DMS153 (cell line): ENCODE data around the gene MROH2A.

Source experiments
- DNase-seq: peaks from one replicate; lab custom pipeline; 2025; lab: John Stamatoyannopoulos, UW

Gene MROH2A

DNA sequence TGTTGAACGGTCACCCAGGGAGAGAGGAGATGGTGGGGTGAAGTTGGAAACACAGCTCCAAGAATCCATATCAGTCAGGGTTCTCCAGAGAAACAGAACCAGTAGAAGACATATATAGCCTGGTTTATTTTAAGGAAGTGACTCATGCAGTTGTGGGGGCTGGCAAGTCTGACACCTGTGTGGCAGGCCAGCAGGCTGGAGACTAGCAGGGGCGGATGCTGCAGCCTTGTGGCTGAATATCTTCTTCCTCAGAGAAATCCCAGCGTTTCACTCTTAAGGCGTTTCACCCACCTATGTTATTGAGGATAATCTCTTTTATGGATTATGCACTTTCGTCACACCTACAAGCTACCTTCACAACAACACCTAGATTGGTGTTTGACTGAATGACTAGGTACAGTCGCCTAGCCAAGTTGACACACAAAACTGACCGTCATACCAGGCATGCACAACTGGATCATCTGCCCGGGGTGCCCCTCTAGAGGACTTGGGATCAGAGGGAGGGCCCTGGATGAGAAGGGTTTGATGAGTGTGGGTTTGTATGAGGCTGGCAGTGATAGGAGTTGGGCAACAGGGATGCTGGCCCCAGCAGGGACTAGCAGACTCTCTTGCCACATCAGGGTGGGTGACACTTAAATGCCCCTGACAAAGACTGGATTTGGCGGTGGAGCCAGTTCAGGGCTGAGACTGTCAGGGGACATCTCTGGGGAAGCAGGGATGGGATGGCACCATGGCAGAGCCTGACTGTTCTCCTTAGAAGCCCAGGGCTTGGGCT is 23.4 kb downstream of the MROH2A start:
- no peak for DNase-seq

DNA sequence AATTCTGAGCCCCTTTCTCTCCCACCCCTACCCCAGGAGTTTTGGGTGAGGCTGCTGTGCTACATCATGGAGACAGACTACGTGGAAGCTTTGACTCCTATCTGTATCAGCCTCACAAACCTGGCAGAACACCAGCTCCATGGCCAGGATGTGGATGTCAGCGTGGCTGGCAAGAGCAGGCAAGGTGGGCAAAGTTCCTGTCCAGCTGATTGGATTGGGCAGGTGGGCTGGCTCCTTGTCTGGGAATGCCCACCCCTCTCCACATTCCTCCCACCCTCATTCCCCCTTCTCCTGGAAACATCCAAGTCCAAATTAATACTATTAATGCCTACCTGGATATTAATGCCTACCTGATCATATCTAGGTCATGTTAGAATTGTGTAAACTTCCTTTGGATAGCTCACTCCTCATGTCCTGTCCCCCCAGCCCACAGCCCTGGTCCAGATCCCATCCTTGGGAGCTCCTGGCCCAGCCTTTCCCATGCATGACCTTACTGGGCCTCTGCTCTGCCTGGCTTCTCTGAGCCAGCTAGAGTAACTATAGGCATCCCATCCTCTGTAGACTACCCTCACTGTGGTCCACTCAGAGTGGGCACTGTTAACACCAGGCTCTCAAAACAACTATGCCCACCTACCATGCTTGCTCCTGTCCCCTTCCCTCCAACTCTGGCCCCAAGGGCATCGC is 24.1 kb downstream of the MROH2A start:
- no peak for DNase-seq

DNA sequence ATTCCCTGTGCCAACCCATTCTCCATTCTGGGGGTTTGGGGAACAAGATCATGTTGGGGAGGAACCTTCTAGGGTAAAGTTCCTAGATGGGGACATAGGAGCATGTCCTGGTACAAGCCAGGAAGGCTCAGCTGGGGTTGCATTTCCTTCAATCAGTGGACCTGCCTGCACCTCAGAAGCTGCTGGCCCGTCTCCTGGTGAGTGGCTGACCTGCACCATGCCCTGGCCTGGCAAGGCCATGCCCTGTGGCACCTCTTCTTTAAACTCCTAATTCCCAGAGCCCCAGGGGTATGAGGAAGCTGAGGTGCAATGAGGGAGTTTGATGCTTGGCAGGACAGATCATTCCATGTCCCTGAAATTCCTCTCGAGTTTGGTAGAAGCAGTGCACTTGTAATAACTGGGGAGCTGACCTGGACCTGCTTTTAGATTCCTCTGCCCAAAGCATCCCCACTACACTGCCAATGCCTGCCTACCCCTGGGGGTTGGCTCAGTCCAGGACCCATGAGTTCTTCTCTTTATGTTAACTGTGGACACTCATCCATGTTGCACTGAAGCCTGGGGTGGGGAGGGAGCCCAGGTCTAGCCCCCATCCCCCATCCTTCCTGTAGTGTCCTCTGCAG is 25.3 kb downstream of the MROH2A start:
- DNase-seq = no peak

DNA sequence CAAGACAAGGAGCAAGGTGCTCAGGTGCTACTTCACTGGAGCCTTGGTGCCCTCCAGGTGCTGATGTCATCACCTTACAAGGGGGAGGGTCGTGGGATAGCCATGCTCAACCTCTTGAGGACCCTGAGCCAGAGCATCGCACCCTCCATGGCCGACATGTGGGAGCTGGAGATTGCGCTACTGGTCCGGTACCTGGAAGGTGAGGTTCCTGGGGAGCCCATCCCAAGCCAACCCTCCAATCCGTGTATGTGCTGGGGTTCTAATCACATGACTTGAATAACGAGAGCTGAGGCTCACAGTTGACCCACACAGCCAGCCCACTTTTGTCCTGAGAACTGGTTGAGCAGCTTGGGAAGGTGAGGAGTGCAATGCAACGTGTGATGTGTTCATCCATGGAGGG is 25.9 kb downstream of the MROH2A start:
- no peak for DNase-seq

DNA sequence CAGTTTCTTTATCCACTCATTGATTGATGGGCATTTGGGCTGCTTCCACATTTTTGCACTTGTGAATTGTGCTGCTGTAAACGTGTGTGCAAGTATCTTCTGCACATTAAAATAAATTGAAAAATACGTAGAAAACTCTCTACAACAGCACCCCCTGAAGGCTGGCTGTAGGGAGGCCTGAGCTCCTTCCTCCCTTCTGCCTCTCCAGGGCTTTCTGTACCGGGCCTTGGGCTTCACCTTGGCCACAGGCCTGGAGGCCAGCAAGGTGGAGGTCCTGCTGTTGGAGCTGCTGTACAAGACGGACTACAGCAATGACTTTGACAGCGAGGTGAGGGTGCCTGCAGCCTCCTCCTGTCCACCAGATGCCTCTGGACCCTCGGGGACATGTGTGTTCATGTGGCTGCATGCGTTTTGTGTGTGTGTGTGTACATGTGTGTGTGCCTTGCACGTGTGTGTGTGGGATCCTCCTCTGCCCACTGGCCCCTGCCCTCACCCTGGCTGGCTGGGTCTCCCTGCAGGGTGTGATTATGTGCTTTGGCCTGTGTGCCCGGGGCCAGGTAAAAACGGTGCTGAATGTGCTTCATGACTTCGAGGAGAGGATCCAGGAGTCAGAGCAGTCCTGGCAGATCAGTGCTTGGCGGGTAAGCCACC is 29.2 kb downstream of the MROH2A start:
- no peak for DNase-seq

DNA sequence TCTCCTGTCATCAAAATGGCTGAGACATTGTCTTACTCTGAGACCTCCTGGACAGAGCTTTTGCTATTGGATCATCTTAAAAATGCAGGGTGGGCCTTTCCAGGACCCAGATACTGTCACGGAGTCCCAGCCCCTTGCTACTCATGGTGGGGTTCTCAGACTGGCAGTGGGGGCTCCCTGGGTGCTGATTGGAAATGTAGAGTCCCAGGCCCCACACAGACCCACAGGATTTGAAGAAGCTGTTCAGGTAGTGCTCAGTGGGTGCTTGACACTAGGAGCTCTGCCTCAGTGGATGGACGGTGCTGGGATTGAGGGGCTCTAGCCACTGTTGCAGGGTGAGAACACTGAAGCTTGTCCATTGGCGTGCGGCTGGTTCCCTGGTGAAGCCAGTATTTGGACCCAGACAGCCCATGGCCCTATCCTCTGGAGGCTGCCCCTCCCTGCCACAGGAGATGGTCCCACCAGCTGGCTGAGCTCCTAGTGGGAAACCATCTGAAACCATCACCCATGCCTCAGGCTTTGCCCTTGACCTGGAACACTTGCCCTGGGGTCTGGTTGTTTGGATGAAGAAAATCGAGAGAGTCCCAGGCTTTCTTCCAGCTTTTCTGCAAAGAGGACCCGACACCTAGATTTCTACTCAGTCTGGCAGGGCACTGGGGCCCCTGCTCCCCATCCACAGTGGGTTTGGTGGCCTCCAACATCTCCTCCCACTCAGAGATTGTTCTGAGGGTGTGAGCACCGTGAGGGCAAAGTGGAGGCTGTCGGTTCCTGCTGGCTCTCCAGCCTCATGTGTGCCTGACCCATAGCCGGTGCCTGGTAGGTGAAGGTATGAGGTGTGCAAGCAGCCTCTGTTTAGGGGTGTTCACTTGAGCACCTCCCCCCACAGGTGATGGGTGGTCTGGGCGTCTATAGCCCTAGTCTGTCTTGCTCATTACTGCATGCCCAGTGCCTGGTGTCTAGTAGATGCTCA is 30.1 kb downstream of the MROH2A start:
- DNase-seq = no peak

DNA sequence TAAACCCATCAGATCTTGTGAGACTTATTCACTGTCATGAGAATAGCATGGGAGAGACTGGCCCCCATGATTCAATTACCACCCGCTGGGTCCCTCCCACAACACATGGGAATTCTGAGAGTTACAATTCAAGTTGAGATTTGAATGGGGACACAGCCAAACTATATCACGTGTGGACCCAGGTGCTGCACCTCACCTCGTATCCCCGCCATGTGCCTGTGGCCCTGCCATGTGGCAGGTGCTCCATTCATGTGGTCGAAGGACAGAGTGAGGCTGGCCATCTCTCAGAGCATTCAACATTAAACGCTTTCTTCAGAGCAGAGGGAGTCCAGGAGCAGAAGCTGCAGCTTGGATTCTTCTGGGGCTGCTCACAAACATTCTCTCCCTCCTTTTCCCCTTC is 32.3 kb downstream of the MROH2A start:
- DNase-seq = no peak

DNA sequence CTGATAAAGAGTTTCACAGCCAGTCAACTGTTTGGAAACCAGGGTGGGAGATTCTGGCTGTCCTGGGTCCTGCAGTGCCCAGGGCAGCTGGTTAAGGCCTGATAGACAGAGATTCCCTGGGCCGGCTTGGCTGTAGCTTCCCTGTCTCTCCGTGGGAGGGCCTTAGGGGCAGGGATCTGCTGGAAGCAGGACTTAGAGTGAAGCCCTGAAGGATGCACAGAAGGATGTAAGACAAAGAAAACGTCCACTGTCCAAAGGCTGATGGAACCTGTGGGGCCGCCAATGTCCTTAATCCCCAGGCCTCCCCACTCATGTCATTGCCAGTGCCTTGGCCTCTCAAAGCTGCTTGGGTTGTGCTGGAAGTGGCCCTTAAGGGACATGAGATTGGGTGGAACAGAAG is 33.0 kb downstream of the MROH2A start:
- DNase-seq = no peak

DNA sequence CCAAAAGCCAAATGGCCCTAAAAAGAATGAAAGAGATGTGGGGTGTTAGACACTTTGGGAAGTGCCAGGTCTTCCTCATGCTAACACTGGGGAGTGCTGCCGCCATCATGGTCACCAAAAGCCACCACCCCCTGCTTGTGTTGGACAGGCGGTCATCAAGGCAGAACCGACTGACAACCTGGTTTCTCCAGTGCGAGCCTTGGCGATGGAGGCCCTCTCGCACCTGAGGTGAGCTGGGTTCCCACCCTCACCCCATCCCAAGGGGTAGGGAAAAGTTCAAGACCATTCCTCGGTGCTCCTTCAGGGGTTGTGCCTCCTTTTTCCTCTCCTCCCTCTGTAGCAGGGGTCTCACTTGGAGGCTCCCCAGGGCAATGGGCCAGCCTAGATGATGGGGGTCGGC is 33.6 kb downstream of the MROH2A start:
- no peak for DNase-seq

DNA sequence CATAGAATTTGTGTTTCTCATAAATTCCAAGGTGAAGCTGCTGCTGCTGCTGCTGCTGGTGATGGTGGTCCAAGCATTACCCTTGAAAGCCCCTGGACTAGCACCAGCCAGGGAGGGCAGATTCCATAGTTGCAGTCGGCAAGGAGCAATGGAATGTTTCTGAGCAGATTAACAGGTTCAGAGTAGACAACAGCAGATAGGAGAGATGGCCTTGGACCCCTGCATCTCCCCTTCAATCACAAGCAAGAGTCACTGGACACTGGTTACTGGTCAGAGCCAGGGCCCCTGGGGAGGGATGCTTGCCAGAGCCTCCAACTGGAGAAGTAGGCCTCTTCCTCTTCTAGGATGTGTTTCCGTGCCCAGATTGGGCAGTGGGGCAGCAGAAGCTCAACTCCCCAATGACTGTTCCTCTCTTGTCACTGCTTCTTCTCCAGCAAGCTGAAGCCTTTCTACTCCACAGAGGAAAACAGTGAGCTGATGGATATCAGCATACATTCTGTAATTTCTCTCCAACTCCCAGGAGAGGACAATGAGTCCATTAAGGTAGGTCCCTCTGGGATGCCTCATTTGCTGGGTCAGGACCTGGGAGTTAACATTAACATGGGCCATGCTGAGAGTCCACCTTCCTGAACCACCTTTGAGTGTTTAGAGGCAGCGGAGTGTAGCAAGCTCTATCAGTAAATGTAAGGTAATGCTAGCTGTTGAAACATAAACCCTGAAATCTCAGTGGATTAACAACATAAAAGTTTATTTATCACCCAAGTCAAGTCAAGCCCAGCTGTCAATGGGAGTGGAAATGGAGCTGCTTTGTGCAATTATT is 35.3 kb downstream of the MROH2A start:
- DNase-seq = no peak

DNA sequence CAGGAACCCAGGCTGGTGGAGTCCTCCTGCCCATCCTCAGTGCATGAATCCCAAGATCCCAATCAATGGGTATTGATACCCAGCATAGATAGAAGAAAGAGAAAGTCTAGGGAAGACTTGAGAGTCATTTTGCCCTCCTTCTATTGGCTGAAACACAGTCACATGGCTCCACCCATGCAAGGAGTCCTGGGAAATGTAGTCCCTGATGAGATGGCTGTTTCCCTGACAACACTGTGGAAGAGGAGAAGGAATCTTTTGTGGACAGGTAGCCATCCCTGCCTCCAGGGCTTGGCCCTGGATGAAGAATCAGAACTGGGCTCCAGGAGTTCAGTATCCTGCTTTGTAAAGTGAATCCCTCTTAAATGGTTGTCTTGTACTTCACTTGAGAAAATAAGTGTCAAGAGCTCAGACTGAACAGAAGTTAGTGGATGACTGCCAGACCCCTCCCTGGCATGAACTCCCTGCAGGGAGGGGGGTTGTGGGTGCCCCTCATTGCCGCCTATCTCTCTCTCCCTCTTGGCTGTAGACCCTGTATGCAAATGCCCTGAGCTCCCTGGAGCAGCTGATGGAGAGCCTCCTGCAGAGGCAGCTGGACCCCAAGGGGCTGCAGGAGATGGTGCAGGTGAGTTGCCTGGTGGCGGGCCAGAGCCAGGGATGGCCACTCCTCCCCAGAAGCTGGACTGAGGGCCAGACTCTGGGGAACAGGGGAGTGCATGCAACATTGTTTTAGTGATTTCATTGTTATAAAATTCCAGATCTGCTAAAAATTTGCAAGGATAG is 36.1 kb downstream of the MROH2A start:
- no peak for DNase-seq

DNA sequence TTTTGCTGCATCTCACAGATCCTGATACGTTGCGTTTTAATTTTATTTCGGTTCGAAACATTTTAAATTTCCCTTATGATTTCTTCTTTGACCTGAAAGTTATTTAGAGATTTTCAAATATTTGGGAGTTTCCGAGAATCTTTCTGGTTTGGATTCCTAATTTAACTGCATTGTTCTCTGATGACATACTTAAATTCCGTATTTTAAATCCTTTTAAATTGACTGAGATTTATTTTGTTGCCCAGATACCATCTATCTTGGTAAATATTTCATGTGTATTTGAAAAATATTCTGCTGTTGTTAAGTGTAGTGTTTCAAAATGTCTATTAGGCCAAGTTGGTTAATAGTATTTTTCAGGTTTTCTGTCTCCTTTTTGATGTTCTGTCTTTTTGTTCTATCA is 37.7 kb downstream of the MROH2A start:
- no peak for DNase-seq

DNA sequence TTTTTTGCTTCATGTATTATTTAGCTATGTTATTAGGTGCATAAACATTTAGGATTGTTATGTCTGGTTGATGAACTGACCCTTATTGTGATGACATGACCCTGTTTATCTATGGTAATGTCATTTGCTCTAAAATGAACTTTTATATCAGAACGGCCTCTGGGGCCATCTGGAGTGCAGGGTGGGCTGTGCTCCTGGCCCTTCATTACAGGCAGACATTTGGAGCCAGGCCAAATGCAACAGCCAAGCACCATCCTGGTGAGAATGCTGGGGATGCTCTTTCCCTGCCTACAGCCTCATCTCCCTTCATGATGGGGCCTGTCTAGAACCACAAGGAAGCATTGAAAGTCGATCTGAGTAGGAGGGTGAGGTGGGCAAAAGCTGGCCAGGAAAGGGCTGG is 38.2 kb downstream of the MROH2A start:
- no peak for DNase-seq

DNA sequence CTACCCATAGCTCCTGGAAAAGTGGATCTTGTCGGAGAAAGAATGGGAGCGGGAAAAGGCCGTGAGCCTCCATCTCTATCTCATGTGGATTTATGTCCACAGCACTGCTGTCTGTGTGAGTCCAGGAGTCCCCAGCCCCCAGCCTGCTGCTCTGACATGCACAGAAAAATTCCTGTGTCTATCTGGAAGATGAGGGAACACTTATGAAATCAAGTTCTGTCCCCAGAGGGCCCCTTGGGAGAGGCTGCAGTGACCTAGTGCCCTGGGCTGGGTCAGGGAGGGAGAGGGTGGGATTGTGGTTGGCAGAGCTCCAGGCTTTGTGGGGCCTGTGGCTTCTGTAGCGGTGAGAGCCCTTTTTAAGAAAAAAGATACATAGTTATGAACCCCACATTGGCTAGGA is 38.6 kb downstream of the MROH2A start:
- DNase-seq = no peak

DNA sequence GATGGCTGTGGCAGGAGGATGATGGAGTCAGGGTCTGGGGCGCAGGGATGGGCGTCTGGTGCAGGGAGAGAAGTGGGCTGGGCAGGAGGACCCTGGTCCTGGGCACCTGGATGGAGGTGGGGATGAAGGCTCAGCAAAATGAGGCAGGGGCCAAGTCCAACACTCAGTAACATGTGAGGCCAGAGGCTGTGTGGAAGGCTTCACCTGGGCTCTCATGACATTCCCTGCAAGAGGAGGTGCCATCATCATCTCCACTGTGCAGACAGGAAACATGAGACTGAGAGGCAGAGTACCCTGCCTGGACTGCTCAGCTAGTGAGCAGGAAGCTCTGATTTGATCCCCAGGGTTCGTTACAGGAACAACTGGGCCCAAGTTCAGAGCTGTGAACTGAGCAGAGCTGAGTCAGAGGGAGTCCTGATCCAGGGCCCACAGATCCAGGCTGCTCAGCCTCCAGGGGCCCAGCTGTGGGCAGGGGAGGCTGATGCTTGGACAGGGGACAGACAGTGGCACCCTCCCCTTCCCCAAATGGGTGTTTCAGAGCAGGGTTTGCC is 39.3 kb downstream of the MROH2A start:
- no peak for DNase-seq

DNA sequence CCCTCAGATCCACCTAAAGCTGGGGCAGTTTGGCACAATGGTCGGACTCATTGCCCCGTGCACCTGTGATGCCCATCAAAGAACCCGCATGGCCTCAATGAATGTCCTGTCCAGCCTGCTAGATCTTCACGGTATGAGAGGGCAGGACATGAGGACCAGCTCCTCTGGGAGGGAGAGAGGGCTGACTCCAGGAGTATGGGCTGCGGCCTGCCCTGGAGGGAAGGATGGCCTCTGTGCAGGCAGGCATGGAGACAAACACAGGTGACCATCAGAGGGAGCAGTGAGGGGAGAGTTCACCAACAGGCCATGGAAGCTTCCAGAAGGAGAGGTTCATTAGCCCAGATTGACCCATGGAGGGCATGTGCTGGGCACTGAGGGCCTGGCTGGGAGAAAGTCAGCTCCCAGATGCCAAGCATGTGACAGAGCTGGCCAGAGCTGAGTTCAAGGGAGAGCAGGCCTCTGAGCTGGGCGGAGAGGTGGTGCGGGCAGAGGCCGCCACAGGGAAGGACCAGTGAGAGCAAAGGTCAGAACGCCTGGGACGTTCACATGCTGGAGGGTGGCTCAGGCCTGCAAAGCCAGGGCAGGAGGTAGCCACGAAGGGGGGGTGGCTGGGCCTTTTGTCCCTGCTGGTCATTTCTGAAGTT is 40.0 kb downstream of the MROH2A start:
- DNase-seq = no peak

DNA sequence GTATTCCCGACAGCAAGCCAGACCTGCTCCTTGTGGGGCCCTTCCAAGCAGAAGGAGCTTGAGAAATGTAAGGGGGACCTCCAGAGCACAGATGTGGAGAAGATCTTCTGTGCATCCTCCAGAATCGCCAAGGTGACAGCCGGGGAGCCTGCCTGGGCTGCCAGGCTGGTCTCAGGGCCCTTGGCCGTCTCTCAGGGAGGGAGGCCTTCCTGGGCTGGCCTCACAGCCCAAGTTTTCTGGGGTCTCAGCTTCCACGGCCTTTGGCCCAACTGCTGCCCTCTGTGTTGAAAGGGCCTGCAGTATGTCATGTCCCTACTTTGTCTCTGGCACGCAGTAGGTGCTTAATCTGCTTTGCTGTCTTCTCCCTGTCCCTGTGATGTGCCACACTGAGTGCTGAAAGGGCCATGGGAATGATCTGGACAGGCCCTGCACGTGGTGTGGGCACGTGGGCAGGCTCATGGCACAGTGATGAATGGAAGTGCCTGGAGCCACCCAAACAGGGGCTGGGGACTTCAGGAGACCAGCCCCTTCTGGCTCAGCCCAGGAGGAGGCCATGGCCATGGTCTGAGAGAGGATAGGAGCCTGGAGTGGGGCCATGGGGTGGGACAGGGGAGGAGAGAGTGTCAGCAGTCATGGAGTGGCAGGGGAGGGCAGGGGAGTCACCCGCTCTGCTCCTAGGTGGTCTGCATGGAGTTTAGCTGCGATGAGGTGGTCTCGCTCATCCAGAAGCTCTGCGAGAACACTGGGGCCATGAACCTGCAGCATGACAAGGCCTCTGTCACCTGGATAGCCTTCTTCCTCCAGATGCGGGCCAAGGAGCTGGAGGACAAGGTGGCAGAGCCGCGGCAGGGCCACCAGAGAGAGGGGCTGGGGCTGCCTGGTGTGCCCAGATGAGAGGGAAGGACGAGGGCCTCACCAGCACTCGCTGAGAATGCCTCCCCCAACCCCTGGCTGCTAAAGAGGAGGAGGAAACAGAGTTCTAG is 40.8 kb downstream of the MROH2A start:
- no peak for DNase-seq
